Thoracic aorta (tissue), 2 donors: ENCODE results near the gene UPP1. TPM values are rescaled to one million over a fixed set of nuclear protein-coding genes. Genes with fewer than 3 reads are reported as not detected.
A peak's percentile ranks its signal among the peaks of the same experiment; 100 is the strongest.

Experiments
- ATAC-seq: fragments of 150-250 bp; one replicate; pipeline ENCODE4 v1.8.0; 2017; ENCODE audit warnings: low read depth; ENCODE audit not compliant: insufficient number of reproducible peaks, low FRiP score
- DNase-seq: peaks from one replicate; pipeline ENCODE4 v3.0.0-alpha.2; 2020; ENCODE audit warnings: low spot score
- H3K27ac ChIP-seq, 2 donors: fragments of 200-600 bp; sonication (generic); 1 replicate in 1 of 2; 2 replicates in 1 of 2; pipeline ENCODE4 v1.5.1; 2016; ENCODE audit warnings: mild to moderate bottlenecking in 2 of 2, moderate library complexity in 2 of 2
- H3K27me3 ChIP-seq: fragments of 200-600 bp; sonication (generic); replicated peaks from 2 replicates; pipeline ENCODE4 v1.6.0; 2016; ENCODE audit warnings: mild to moderate bottlenecking; ENCODE audit not compliant: insufficient read depth
- H3K36me3 ChIP-seq: fragments of 200-600 bp; sonication (generic); one replicate; pipeline ENCODE4 v1.5.1; 2016
- H3K4me1 ChIP-seq, 2 donors: fragments of 200-600 bp; sonication (generic); 1 replicate in 1 of 2; 2 replicates in 1 of 2; pipeline versions ENCODE4 v1.5.1 to v1.6.0; 2016; ENCODE audit warnings: low read depth in 2 of 2, mild to moderate bottlenecking in 1 of 2; ENCODE audit not compliant: control insufficient read depth in 1 of 2
- H3K4me3 ChIP-seq: fragments of 200-600 bp; sonication (generic); 2 replicates; pipeline ENCODE4 v1.5.1; 2016; ENCODE audit warnings: mild to moderate bottlenecking
- H3K9me3 ChIP-seq: fragments of 200-600 bp; sonication (generic); 2 replicates; pipeline ENCODE4 v1.5.1; 2016
- total RNA-seq, 2 donors: library from RNA; depleted of rRNA; stranded (reverse); fragments of >200 nt; gene quantifications; one replicate each; pipeline versions ENCODE4 v1.1.0 to v1.2.3, GENCODE V29; 2016
- TF ChIP-seq, protein P1 (sequence below): fragments of 200-600 bp; sonication (generic); IDR thresholded peaks from one replicate; pipeline ENCODE4 v1.5.1; 2019; ENCODE audit warnings: antibody characterized with exemption

Gene UPP1
- total RNA-seq, 2 donors from 2014 or later, result 18.0 to 66.1 TPM

DNA sequence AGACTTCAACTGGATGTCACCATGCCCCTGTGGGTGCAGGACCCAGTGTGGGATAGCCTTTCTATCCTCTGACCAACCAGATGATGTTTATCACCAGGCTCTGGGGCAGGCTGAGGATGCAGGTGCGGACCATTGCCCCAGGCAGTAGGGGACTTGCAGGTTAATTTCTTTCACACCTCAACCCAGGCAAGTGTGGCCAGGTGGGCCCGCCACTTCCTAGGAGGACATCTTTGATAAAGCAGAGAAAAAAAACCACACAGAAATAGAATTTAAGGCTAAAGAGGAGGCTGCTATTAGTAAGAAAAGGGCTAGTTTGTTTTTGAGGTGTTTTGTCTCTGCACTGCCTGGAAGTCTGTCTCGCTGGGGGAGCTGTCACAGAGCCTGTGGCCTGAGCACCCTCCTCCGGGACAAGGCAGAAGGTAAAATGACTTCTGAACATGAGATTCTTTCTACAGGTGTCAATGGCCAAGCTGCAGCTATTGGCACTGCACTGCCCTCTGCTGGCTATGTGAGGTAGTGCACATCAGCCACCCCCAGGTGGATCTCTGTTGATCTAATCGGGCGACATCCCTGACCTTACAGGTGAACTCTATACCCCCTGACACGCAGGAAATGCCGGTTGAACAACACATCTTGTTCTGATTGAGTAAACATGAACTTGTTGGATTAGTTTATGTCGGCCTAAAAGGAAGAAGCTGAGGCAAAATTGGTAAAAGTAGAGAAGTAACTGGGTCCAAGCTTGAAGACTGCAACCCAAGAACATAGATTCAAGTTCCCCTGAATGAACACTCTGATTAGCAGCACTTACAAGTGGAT, 21.0 kb downstream of the UPP1 start:
- DNase-seq (no peak), ATAC-seq (no peak)
- Histone ChIP-seq H3K9me3 (no peaks in the 10 kb centered on the region), H3K4me1 (no peaks in the 10 kb centered on the region), H3K27ac (no peak overlapping the region), H3K27me3 (no peaks in the 10 kb centered on the region), H3K36me3 (peaks cover 25% of the 10 kb centered on the region), H3K4me3 (no peak overlapping the region)
- TF ChIP-seq, protein P1, sequence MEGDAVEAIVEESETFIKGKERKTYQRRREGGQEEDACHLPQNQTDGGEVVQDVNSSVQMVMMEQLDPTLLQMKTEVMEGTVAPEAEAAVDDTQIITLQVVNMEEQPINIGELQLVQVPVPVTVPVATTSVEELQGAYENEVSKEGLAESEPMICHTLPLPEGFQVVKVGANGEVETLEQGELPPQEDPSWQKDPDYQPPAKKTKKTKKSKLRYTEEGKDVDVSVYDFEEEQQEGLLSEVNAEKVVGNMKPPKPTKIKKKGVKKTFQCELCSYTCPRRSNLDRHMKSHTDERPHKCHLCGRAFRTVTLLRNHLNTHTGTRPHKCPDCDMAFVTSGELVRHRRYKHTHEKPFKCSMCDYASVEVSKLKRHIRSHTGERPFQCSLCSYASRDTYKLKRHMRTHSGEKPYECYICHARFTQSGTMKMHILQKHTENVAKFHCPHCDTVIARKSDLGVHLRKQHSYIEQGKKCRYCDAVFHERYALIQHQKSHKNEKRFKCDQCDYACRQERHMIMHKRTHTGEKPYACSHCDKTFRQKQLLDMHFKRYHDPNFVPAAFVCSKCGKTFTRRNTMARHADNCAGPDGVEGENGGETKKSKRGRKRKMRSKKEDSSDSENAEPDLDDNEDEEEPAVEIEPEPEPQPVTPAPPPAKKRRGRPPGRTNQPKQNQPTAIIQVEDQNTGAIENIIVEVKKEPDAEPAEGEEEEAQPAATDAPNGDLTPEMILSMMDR, result peak; percentile 99

DNA sequence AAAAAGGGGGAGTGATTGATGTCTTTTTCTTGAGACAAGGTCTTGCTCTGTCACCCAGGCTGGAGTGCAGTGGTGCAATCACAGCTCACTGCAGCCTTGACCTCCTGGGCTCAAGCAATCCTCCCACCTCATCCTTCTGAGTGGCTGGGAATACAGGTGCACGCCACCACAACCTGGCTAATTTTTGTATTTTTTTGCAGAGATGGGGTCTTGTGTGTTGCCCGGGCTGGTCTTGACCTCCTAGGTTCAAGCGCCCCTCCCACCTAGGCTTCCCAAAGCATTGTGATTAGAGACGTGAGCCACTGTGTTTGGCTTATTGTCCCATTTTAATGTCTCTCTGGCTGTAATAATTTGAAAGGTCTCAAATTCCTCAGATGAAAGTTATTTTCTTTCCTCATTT, 21.8 kb downstream of the UPP1 start:
- Histone ChIP-seq H3K27ac (no peak overlapping the region), H3K4me1 (no peaks in the 10 kb centered on the region), H3K9me3 (no peaks in the 10 kb centered on the region), H3K36me3 (peaks cover 21% of the 10 kb centered on the region), H3K27me3 (no peaks in the 10 kb centered on the region), H3K4me3 (no peak overlapping the region)
- ATAC-seq (no peak), DNase-seq (no peak)
- TF ChIP-seq, protein P1, result no peak

DNA sequence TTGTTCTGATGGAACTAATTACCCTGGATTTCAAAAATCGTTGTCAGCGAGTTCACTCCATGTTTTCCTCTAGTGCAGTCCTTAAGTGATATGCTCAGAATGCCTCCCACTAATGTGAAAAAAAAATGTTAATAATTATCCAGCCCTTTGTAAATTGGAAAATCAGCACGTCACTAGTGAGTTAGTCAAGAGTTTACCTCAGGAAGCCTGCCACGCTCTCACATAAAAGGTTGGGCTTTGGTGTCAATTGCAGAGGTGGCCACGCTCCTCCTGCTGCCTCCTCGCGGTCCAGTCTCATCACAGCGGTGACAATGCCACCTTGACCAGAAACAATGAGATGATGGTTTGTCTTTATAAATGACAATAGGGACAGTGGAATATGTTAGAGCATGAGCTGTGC, 22.5 kb downstream of the UPP1 start:
- Histone ChIP-seq H3K4me3 (no peak overlapping the region), H3K9me3 (no peaks in the 10 kb centered on the region), H3K4me1 (no peaks in the 10 kb centered on the region), H3K27ac (no peak overlapping the region), H3K27me3 (no peaks in the 10 kb centered on the region), H3K36me3 (peaks cover 21% of the 10 kb centered on the region)
- no peak for DNase-seq
- ATAC-seq, result no peak
- TF ChIP-seq, protein P1, result no peak

DNA sequence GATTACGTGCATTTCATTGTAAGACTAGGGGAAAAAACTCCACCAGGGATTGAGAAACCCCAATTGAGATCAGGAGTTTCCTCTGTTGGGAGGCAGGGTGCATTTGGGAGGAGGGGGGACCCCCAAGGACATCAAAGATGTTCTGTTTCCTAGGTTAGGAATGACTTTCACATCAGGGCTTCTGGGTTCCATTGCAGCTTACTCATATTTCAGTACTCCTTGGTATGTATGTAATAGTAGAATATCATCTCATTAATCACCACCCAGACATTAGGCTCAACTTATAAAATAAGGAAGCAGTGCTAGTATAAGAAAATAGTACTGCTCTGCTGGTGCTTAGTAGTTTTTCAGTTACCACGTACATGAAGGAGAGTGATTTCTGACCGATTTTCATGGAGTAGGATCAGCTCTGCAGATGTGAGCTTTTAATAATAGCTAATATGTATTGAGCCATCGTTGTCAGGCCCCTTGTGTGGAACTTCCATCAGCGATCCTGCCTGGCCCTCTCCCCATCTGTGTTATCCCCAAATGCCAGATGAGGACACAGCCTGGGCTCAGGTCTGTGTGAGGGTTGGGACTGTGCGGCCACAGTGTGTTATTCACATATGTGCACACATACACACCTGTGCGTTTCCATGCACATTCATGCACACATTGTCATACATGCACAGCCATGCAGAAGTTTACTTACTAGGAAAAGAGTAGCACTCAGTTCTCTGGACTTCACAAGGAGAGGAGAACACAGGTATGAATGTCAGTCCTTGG, 23.5 kb downstream of the UPP1 start:
- H3K4me1 ChIP-seq, result no peaks in the 10 kb centered on the region
- DNase-seq (no peak), ATAC-seq (no peak)
- no peaks in the 10 kb centered on the region for H3K9me3 ChIP-seq
- H3K4me3 ChIP-seq, result no peak overlapping the region
- H3K27me3 ChIP-seq, result no peaks in the 10 kb centered on the region
- H3K36me3 ChIP-seq, result peaks cover 11% of the 10 kb centered on the region
- H3K27ac ChIP-seq, result no peak overlapping the region
- TF ChIP-seq, protein P1, result no peak

DNA sequence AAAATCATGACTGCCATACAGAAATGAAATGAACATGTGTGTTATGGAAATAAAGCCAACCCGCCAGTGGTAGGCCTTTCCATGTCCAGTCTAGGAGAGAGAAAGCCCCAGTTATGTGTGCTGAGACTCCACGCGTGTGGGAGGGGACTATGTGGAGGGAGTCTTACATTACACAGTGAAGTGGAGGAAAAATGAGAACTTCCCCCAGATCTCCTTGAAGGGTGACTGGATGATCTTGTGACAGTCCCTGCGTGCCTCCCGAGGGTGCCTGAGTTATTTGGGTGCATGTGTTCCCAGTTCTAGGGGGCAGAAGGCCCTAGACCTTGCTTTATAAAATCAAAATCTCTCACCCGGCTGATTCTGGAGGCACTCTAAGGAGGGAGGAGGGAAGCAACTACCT, 24.2 kb downstream of the UPP1 start:
- Histone ChIP-seq H3K4me1 (no peaks in the 10 kb centered on the region), H3K36me3 (peaks cover 5% of the 10 kb centered on the region), H3K4me3 (no peak overlapping the region), H3K9me3 (no peaks in the 10 kb centered on the region), H3K27me3 (no peaks in the 10 kb centered on the region), H3K27ac (no peak overlapping the region)
- DNase-seq, result no peak
- ATAC-seq, result no peak
- TF ChIP-seq, protein P1, result no peak
